Measurements from ENCODE around the gene MDM4. TPM values are rescaled to one million over a fixed set of nuclear protein-coding genes. Genes with fewer than 3 reads are reported as not detected.
"Not testable (repeated sequence)": the region's sequence is repeated elsewhere in the genome, so short reads cannot be mapped to it uniquely, and the experiment has no call there.

Gene MDM4
- polyA plus RNA-seq, 3 donors: 20.6 to 82.2 (median 59.6) TPM

GRCh38 chr1:204511366-204511765 is 4.8 kb upstream of the MDM4 start:
- no peak for DNase-seq

- no peak for DNase-seq
These were observed 3.0 kb upstream of the MDM4 start for GRCh38 chr1:204513117-204513716.

- no peak for DNase-seq
These were observed 1.4 kb upstream of the MDM4 start for GRCh38 chr1:204514828-204515227.

- DNase-seq: not testable (repeated sequence)
These were observed 1.2 kb downstream of the MDM4 start for GRCh38 chr1:204517382-204517781.

DNA sequence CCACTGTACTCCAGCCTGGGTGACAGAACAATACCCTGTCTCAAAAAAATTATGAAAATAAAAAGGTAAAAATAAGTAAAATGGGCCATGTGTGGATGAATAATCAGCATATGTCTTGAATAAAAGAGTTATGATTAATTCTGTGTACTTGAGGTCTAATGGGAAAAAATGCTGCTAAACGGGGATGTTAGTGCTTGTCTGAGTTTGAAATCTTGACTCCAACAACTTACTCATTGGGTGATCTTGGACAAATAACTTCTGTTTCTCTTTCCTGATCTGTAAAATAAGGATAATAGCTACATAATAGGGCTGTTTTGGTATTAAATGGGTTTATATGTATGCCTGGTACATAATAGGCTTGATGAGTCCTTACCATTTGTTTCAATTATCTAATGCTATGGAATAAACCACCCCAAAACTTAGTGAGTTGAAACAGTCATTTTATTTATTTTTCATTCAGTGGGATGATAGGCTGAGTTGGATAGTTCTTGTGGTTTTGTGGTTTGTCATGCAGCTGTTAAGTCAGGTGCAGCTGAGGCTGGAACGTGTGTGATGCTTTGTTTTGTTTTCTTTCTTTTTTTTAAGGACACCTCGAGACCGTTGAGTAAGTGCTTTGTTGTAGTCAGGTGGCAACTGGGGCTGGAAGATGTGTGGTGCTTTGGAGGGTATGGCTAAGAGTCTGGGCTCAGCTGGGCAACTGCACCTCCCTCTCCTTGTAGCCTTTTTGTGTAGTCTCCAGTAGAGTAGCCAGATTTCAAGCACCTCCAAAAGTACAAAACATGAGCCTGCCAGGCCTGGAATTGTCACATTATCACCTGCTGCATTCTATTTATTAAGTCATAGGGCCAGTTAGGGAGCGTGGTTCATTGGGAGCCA is 4.9 kb downstream of the MDM4 start:
- no peak for DNase-seq

DNA sequence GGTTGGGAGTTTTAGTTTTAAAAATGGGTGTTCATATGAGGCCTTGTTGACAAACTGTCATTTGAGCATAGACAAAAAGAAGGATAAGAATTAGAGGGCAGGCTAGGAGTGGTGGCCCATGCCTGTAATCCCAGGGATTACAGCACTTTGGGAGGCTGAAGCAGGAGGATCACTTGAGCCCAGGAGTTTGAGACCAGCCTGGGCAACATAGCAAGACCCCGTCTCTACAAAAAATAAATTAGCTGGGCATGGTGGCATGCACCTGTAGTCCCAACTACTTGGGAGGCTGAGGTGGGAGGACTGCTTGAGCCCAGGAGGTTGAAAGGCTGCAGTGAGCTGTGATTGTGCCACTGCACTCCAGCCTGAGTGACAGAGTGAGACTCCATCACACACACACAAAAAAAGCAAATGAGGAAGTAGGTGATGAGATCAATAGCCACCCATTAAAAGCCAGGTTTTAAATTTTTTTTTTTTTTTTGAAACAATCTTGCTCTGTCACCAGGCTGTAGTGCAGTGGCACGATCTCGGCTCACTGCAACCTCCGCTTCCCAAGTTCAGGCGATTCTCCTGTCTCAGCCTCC is 5.8 kb downstream of the MDM4 start:
- DNase-seq: not testable (repeated sequence)

- DNase-seq: no peak
These were observed 7.5 kb downstream of the MDM4 start for GRCh38 chr1:204523605-204524215.

DNA sequence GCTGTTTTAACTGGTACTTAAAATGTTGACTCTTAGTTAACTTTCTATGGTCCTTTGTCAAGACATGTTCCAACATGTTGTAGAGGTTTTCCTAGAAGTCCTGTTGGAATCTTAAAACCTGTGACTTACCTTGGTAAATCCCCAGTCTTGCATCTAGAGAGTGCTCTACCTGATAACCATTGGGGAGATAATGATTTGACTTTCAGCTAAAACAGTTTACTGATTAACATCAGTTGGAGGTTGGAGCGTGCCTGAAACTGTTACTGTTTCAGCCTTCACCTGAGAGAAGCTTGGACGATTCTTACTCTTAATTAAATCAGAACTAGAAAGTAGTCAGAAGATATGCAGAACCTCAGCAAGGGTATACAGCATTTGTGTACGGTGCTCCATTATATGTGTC is 8.8 kb downstream of the MDM4 start:
- no peak for DNase-seq

DNA sequence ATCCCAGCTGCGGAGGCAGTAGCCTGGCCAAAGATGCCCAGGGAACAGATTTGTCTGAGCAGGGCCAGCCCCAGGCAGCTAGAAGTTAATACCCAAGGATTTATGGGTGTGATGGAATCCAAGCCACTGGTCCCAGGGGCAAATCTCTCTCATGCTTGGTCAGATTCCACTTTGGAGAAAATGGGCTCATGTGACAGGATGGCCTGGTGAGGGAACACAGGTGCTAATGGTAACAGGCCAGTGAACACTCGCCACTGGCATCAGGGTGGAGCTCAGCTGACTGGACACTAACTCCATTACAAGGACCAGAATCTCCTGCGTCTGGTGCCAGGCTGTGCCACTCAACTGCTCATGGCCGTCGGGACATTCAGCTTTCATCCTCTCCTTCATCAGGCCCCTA is 12.0 kb downstream of the MDM4 start:
- no peak for DNase-seq

DNA sequence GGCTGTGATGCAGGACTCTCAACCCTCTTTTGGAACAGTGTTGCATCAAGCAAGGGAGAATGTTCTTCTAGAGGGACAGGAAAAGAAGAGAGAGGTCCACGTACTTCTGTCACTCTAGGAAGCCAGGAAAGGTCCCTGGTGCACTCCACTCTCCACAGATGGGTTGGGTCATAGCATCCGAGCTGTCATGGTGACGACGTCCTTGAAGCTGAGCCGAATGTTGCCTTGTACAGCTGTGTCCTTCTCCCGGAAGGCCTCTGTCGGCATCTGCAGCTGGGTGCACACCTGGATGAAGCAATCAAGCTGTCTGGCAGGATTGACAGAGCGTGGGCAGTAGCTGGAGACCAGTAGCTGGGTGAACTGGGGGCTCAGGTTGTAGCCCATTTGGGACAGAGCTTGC is 12.5 kb downstream of the MDM4 start:
- no peak for DNase-seq

DNA sequence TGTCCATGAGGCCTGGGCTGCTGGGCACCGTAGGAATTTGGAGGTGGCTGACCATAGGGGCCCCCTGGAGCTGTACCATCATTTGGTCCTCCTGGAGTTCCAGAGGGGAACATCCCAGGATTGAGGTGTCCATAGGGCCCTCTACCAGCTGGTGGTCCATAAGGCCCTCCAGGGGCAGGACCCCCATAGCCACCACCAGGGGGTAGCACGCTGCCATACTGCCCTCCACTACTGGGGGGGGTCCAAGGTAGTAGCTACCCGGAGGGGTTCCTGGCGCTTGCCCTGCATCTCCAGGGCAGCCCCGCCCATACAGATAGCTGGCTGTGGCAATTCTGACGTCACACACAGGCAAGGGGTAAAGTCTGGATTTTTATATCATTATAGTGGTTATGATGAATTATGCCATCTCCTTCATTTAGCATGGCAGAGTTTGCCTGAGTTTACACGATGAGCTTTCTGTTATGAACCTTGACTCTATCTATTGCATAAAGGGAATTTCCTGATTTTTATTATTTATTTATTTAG is 13.2 kb downstream of the MDM4 start:
- DNase-seq: no peak

- DNase-seq: no peak
These were observed 14.7 kb downstream of the MDM4 start for GRCh38 chr1:204530932-204531331.

DNA sequence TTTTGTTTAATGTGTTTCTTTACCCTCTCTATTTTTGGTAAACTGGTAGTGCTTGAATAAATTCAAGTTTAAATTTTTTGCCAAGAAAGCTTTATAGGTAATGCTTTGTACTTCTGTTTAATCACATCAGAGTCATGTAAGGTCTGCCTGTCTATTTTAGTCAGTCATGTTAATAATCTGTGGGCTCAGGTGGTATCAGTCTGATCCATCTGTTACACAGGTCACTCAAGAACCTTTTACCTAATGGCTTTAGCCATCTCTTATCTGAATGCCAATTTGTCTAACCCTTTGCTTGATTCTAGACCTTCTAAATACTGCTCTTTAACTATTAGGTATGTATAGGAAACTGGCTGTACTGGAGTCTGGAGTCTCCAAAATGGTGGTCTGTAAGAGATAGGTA is 16.6 kb downstream of the MDM4 start:
- no peak for DNase-seq

DNA sequence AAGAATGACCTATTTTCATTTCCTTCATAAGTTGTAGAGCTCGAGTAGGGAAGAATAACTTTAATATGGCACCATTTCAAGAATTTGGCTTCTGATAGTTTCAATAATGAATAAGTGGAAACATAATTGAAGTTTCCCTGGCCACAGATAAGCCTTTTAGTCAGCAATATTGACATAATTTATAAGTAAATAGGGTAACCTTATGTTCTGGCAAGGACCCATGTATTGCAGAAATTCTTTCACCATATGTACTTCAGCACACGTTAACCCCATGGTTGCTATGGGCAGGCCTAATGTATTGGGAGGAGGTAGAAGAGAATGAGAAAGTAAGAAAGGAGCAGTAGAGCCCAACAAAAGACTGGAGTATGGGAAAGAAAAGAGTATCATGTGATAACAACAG is 25.4 kb downstream of the MDM4 start:
- no peak for DNase-seq

GRCh38 chr1:204544321-204544720 is 28.1 kb downstream of the MDM4 start:
- DNase-seq: no peak

GRCh38 chr1:204545202-204545601 is 29.0 kb downstream of the MDM4 start:
- no peak for DNase-seq

GRCh38 chr1:204545881-204546280 is 29.7 kb downstream of the MDM4 start:
- no peak for DNase-seq

- DNase-seq: no peak
These were observed 32.1 kb downstream of the MDM4 start for GRCh38 chr1:204548265-204548664.

GRCh38 chr1:204549313-204549712 is 33.1 kb downstream of the MDM4 start:
- no peak for DNase-seq

DNA sequence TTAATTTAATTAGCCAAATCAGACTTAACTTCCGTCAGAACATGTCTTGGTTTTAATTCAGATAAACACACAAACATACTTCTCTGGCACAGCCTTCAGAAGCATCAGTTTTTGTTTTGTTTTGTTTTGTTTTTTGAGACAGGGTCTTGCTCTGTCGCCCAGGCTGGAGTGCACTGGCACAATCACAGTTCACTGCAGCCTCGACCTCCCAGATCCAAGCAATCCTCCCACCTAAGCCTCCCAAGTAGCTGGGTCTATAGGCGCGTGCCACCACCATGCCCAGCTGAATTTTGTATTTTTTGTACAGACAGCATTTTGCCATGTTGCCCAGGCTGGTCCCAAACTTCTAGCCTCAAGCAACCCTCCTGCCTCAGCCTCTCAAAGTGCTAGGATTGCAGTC is 34.7 kb downstream of the MDM4 start:
- DNase-seq: no peak

DNA sequence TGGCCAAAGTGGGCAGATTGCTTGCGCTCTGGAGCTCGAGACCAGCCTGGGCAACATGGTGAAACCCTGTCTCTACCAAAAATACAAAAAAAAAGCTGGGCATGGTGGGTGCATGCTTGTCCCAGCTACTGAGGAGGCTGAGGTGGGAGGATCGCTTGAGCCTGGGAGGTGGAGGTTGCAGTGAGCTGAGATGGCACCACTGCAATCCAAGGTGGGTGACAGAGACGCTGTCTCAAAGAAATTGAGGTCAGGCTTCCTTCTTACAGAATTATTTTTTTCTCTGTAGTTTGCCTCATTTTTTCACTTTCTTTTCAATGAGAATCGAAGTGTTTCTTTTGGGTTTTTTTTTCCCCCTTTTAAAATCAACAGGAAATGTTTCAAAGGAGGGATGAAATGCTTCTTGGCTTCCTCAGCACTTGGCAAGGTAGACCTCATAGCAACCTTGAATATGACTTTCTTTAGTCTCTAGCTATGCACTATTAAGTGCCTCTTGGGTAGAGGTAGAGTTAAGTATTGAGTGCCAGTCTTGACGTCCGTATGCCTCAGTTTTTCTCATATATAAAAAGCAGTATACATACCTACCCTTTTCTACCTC is 40.3 kb downstream of the MDM4 start:
- no peak for DNase-seq

GRCh38 chr1:204558467-204558866 is 42.3 kb downstream of the MDM4 start:
- no peak for DNase-seq
